ENCODE data around the gene ENPEP. TPM values are rescaled to one million over a fixed set of nuclear protein-coding genes. Genes with fewer than 3 reads are reported as not detected.
"Not testable (repeated sequence)": the region's sequence is repeated elsewhere in the genome, so short reads cannot be mapped to it uniquely, and the experiment has no call there.

ENPEP gene
- total RNA-seq, 4 donors from 2014 or later: 1.4 to 4.2 (median 2.1) TPM

- Histone ChIP-seq H3K36me3 (no peaks in the 10 kb centered on the region), H3K27me3 (no peaks in the 10 kb centered on the region), H3K4me1 (no peaks in the 10 kb centered on the region), H3K27ac (no peak overlapping the region), H3K9me3 (no peaks in the 10 kb centered on the region), H3K4me3 (no peak overlapping the region)
- no peak for ATAC-seq
- in situ Hi-C loops (cut with MboI; ENCODE audit: low sequenced_read_pairs in 4 of 4): no loop called here
- no peak for TF ChIP-seq POLR2A (IDR thresholded peaks at IDR 0.05)
- TF ChIP-seq, protein P1, sequence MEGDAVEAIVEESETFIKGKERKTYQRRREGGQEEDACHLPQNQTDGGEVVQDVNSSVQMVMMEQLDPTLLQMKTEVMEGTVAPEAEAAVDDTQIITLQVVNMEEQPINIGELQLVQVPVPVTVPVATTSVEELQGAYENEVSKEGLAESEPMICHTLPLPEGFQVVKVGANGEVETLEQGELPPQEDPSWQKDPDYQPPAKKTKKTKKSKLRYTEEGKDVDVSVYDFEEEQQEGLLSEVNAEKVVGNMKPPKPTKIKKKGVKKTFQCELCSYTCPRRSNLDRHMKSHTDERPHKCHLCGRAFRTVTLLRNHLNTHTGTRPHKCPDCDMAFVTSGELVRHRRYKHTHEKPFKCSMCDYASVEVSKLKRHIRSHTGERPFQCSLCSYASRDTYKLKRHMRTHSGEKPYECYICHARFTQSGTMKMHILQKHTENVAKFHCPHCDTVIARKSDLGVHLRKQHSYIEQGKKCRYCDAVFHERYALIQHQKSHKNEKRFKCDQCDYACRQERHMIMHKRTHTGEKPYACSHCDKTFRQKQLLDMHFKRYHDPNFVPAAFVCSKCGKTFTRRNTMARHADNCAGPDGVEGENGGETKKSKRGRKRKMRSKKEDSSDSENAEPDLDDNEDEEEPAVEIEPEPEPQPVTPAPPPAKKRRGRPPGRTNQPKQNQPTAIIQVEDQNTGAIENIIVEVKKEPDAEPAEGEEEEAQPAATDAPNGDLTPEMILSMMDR (IDR thresholded peaks at IDR 0.05 in 4 of 5, conservative IDR thresholded peaks at IDR 0.05 in 1 of 5): no peak
- no peak for DNase-seq
- intact Hi-C loops (cut with DNase I; ENCODE audit: low total_unique reads): no loop called here
These were observed 15.7 kb upstream of the ENPEP start for GRCh38 chr4:110460074-110460746.

DNA sequence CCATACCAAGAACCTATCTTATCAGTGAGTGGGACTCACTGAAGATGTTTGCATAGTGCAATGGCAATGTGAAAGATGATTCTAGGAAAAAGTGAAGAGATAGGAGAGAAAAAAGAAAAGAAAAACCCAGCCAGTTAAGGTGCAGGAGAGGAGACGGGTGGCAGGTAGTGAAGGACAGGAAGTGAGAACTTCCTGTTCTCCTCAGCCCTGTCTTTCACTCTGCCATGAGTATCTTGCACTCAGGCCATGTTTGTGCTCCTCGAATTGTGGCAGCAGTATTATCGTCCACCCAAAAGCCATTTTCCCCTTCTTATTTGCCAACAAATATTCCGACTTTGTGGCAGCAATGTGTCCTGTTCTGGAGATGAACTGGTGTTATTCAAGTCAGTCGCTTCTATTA, 8.6 kb upstream of the ENPEP start:
- in situ Hi-C loops (cut with MboI; ENCODE audit: low sequenced_read_pairs in 4 of 4): no loop called here
- no peaks in the 10 kb centered on the region for H3K4me1 ChIP-seq

GRCh38 chr4:110472583-110473329, 3.2 kb upstream of the ENPEP start:
- DNase-seq (no peak), ATAC-seq (no peak)
- Histone ChIP-seq H3K27ac (no peak overlapping the region), H3K4me3 (no peak overlapping the region), H3K36me3 (no peaks in the 10 kb centered on the region), H3K27me3 (no peaks in the 10 kb centered on the region), H3K9me3 (peaks cover 0 to 3% (median 0%) of the 10 kb centered on the region in 3 donors), H3K4me1 (peaks cover 3 to 6% of the 10 kb centered on the region in 2 donors)
- in situ Hi-C loops (cut with MboI; ENCODE audit: low sequenced_read_pairs in 4 of 4) (no loop called here), intact Hi-C loops (cut with DNase I; ENCODE audit: low total_unique reads) (no loop called here)
- TF ChIP-seq, protein P1 (IDR thresholded peaks at IDR 0.05 in 4 of 5, conservative IDR thresholded peaks at IDR 0.05 in 1 of 5): no peak
- TF ChIP-seq POLR2A (IDR thresholded peaks at IDR 0.05): no peak

More for the DNA sequence above, 8.6 kb upstream of the ENPEP start:
- Histone ChIP-seq H3K36me3 (no peaks in the 10 kb centered on the region), H3K27me3 (no peaks in the 10 kb centered on the region), H3K27ac (no peak overlapping the region), H3K4me3 (no peak overlapping the region), H3K9me3 (peaks cover 0 to 3% (median 0%) of the 10 kb centered on the region in 3 donors)
- intact Hi-C loops (cut with DNase I; ENCODE audit: low total_unique reads): no loop called here
- no peak for ATAC-seq
- TF ChIP-seq, protein P1 (IDR thresholded peaks at IDR 0.05 in 4 of 5, conservative IDR thresholded peaks at IDR 0.05 in 1 of 5): no peak
- TF ChIP-seq POLR2A (IDR thresholded peaks at IDR 0.05): no peak
- no peak for DNase-seq

DNA sequence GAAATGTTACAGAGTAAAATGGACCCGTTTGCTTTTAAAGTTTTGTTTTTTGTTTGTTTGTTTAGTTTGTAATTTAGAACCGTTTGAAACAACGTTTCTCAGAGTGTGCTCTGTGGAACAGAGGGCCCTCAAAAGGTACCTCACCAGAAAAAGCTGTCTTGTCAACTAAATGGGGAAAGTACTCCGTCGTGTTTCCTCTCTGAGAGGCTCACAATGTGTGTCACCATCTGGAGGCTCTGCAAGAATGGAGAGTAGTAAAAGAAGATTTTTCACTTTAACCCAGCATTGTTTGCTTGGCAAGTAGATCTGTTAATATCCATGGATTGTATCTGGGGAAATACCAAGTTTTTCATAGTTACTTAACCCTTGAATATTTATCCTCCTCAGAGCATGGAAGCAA, 1.5 kb upstream of the ENPEP start:
- H3K36me3 ChIP-seq: no peaks in the 10 kb centered on the region
- no peak for ATAC-seq
- H3K4me3 ChIP-seq: no peak overlapping the region
- TF ChIP-seq, protein P1 (IDR thresholded peaks at IDR 0.05 in 4 of 5, conservative IDR thresholded peaks at IDR 0.05 in 1 of 5): no peak
- TF ChIP-seq POLR2A (IDR thresholded peaks at IDR 0.05): no peak
- no peak overlapping the region for H3K27ac ChIP-seq
- intact Hi-C loops (cut with DNase I; ENCODE audit: low total_unique reads): no loop called here
- H3K27me3 ChIP-seq: no peaks in the 10 kb centered on the region
- H3K9me3 ChIP-seq: peaks cover 0 to 2% (median 0%) of the 10 kb centered on the region in 3 donors
- H3K4me1 ChIP-seq: peaks cover 3 to 14% of the 10 kb centered on the region in 2 donors
- in situ Hi-C loops (cut with MboI; ENCODE audit: low sequenced_read_pairs in 4 of 4): no loop called here
- no peak for DNase-seq

DNA sequence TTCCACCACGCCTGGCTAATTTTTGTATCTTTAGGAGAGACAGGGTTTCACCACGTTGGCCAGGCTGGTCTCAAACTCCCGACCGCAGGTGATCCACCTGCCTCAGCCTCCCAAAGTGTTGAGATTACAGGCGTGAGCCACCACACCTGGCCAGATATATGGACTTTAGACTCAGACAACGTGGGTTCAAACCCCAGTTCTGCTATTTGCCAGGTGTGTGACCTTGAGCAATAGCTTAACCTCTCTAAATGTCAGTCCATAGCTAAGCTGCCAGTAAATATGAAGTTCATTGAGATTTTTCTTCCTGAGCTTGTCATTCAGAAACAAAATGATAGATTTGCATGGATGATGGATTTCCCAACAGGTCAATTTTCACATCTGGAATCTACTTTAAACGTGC, 875 bp upstream of the ENPEP start:
- intact Hi-C loops (cut with DNase I; ENCODE audit: low total_unique reads): loop anchor here (5.0 kb wide), 1 partner anchor 147 kb away; the partner anchor contains the start of gene PITX2
- H3K4me3 ChIP-seq; DNase-seq; ATAC-seq; H3K27me3 ChIP-seq; H3K9me3 ChIP-seq; H3K36me3 ChIP-seq; in situ Hi-C loops (cut with MboI; ENCODE audit: low sequenced_read_pairs in 4 of 4): not testable (repeated sequence)
- peaks cover 3 to 18% of the 10 kb centered on the region in 2 donors for H3K4me1 ChIP-seq
- peak overlapping the region; percentile 70 to 87 (median 77) for H3K27ac ChIP-seq
